Keratinocyte (primary cell): ENCODE results near the gene ADAMTSL1.

Experiments used
- CTCF ChIP-seq, 3 experiments: IDR thresholded peaks in 1 of 3; conservative IDR thresholded peaks in 1 of 3; optimal IDR thresholded peaks in 1 of 3; 2 replicates in 2 of 3; 3 replicates in 1 of 3; pipeline versions ENCODE3 to v1.5.1; 2011; ENCODE audit warnings: low read length in 3 of 3, mild to moderate bottlenecking in 3 of 3, moderate library complexity in 2 of 3, control low read depth in 1 of 3, inconsistent platforms in 1 of 3; ENCODE audit not compliant: insufficient read depth in 2 of 3; ENCODE audit errors: extremely low read depth in 1 of 3
- EZH2 ChIP-seq: IDR thresholded peaks from one replicate; pipeline ENCODE4 v1.6.1; 2012; ENCODE audit warnings: inconsistent platforms, mild to moderate bottlenecking, low read length, moderate library complexity

- TF ChIP-seq CTCF (optimal IDR thresholded peaks at IDR 0.05 in 1 of 3, IDR thresholded peaks at IDR 0.05 in 1 of 3, conservative IDR thresholded peaks at IDR 0.05 in 1 of 3; ENCODE audit: extremely low read depth in 1 of 3, insufficient read depth in 2 of 3, low read length in 3 of 3) (no peak), EZH2 (no peak)
Observed at GRCh38 chr9:18855656-18856055, 381.7 kb downstream of the ADAMTSL1 start.
